ENCODE results near the gene HOXA6. TPM values are rescaled to one million over a fixed set of nuclear protein-coding genes. Genes with fewer than 3 reads are reported as not detected.

HOXA6 gene
- total RNA-seq = 3.6 and 5.8 TPM in 2 replicates

GRCh38 chr7:27147199-27148030 lies at the start of gene HOXA6:
Gene HOXA6, minus strand, starts transcription at chr7:27147774. Its CDS starts 25 bp downstream, at chr7:27147749.

DNA sequence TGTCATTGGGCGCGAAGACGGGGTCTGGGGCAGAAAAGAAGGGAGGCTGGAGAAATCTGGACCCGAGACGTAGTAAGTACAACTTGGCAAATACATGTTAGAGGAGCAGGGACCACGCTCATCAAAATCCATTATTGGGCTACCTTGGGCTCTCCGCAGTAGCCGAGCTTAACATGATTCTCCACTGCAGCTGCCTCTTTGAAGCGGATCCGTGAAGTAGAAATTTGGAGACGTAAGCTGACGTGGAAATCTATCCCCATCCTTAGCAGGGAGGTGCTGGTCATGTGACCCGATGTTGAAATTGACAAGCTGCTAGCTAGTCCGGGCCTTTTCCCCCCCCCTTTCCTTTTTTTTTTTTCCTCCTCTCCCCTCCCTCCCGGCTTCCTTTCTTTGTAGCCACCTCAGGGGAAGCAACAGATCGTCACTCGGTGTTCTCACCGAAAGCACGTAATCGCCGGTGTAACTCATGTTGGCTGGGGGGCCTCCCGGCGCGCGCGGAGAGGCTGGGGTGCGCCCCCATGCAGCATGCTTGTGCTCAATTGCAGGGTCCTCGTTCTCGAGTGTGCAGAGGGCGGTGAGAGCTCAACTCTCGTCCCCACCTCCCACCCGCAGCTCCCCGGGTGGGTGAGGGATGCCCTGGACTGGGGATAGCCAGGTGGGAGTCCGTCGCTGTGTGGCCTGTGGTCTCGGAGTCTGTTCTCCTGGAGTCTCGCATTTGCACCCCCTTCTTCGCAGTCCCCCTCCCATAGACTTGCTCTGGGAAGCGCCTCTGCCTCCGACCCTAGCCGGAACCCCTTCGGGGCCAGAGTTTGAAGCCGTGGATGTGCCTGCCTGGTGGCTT lies 37.7 kb upstream of the HOXA6 start, which contains the start of gene HOXA11:
TSS of gene HOXA11 (minus strand) at position 220 of the 841 bp plus-strand sequence. CDS start at position 132, 88 bp downstream.

DNA sequence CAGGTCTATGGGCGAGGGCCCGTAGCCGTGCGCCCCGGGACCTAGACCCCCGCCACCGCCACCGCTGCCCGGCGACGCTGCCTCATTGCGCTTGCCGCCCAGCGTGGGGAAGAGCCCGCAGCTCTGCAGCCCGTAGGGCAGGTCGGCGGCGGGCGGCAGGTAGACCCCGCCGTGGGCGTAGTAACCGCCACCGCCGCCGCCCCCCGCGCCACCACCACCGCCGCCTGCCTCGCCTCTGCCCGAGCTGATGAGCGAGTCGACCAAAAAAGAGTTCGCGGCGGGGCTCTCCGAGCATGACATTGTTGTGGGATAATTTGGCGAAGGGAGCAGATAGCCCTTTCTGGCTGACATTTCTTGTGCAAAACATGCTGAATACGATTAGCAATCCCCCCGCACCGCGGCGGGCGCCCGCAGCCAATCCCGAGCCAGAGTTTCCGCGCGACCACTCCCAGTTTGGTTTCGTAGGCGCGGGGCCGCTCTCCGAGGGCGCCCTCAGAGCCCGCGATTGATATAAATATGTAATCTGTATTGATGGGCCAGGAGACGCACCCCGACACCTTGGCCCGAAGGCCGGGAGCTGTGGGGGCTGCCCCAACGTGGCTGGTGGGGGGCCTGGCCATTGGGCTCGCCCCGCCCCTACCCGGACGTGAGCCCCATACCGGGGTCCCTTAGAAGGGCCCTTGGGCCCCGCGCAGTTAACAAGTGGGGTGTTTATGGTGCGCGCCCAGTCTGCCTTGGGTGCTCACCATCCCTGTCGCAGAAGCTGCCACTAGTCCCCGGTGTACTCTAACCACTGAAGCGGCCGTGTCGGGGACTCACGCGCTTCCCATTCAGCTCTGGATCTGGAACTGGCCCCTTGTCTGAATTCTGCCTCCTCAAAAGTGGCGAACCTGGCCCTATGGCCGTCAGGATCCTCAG lies 26.6 kb upstream of the HOXA6 start, which contains the start of gene HOXA10:
TSS of gene HOXA10 (minus strand) at position 365 of the 918 bp plus-strand sequence. CDS start at position 351, 14 bp downstream.

DNA sequence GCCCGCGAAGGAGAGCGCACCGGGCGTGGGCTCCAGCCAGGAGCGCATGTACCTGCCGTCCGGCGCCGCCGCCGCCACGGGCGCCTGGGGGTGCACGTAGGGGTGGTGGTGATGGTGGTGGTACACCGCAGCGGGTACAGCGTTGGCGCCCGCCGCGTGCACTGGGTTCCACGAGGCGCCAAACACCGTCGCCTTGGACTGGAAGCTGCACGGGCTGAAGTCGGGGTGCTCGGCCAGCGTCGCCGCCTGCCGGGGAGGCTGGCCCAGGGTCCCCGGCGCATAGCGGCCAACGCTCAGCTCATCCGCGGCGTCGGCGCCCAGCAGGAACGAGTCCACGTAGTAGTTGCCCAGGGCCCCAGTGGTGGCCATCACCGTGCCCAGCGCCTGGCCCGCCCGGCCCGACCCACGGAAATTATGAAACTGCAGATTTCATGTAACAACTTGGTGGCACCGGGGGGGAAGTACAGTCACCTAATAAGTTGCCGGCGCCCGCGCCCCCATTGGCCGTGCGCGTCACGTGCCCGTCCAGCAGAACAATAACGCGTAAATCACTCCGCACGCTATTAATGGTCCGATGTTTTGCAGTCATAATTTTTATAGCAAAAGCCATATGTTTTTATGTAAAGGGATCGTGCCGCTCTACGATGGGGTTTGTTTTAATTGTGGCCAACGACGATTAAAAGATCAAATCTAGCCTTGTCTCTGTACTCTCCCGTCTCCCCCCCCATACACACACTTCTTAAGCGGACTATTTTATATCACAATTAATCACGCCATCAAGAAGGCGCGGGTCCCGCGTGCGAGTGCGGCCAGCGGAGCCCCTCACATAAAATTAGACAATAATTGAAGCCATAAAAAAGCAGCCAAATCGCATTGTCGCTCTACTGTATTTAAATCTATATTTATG lies 17.8 kb upstream of the HOXA6 start, which contains the start of gene HOXA9:
TSS of gene HOXA9 (minus strand) at position 449 of the 907 bp plus-strand sequence. CDS start at position 369, 80 bp downstream.

DNA sequence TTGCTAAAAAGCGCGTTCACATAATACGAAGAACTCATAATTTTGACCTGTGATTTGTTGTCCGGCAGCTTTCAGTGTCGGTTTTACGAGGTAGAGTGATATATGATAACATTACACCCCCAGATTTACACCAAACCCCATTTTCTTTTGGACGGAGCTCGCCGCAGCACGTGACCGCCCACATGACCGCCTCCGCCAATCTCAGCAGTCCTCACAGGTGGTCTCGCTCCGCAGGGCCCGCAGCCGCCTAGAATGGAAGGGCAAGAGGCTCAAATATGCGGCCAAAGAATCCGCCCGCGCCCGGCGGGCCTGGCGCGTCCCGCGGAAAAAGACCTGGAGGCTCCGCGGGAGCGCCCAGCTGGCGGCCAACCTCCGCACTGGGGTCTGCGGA lies 8.9 kb upstream of the HOXA6 start, which contains the start of gene HOXA7:
TSS of gene HOXA7 (minus strand) at position 168 of the 391 bp plus-strand sequence. CDS start at position 38, 130 bp downstream.

GRCh38 chr7:27151931-27152815 lies 4.6 kb upstream of the HOXA6 start, which contains the start of gene HOXA3:
Gene HOXA3, minus strand, starts transcription at chr7:27152583. Its CDS starts 41,943 bp downstream, at chr7:27110640.

GRCh38 chr7:27143023-27143949 lies 4.3 kb downstream of the HOXA6 start, which contains the start of gene HOXA5:
Gene HOXA5, minus strand, starts transcription at chr7:27143681. Its CDS starts 74 bp downstream, at chr7:27143607.

DNA sequence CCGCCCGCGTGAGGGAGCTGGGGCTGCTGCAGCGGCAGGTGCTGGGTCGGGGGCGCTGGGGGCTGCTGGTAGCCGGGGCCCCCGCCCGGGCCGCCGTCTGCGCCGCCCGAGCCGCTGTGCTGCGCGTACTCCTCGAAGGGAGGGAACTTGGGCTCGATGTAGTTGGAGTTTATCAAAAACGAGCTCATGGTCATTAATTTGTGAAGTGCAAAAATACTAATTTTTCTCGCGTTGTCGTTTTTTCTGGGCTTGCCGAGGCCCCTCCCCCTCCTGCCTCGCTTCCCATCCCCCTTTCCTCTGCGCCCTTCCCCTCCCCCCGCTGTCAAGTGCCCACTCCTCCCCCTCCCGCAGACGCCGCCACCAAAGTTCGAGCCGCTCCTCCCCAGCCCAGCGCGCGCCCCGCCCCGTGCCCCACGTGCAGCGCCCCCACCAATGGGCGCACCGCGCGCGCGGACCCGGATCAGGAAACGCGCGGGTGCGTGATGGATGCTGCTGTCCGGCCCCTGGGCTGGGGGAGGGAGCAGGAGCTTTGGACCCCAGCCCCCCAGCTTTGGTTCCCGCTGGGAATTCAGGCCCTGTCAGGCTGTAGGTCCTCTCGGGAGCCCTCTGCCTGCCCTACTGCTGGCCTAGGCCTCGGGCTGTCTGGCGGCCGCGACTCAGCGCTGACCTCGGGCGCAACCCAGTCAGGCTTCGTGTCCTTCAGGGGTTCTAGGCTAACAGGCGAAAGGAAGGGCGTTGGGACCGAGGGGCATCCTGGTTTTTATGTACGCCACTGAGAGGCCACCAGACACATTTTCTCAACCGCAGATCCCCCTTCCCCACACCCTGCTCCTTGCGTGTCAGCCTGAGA lies 16.8 kb downstream of the HOXA6 start, which contains the start of gene HOXA4:
TSS of gene HOXA4 (minus strand) at position 218 of the 850 bp plus-strand sequence. CDS start at position 194, 24 bp downstream.

DNA sequence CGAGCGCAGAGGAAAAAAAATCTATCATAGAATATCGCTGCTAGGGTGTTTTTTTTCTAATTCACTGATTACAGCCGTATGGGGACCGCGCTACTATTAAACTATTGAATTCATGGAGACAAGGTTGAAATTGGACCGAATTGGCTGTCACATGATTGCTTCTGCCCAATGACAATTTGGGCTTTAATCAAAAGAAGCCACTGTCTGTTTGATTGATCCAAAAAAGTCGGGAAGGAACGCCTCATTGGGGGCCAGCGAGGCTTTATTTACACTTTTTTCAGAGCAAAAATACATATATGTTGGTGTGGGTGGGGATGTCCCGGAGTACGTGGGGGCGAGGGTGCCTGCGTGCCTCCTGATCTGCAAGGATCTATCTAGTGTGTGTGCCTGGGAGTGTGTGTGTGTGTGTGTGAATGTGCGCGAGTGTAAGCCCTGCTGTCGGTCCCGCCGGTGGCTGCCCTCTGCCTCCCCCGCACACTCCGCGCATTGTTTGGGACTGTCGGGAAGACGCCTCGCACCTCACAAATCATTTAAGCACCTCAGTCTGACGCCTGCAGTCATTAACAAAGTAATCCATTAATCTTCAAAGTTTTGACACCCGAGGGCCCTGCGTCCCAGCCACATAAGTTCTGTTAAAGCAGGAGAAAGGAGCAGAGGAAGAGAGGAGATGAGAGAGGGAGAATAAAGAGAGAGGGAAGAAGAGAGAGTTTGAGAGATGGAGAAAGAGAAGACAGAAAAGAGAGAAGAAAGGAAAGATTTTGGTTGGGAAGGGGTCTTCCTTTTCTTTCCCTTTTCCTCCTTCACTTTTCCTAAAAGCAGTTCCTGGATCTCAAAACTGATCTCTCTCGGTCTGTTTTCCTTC lies 44.8 kb downstream of the HOXA6 start, which contains the start of gene HOXA2:
TSS of gene HOXA2 (minus strand) at position 103 of the 862 bp plus-strand sequence. CDS start 183 bp downstream, outside the sequence.

DNA sequence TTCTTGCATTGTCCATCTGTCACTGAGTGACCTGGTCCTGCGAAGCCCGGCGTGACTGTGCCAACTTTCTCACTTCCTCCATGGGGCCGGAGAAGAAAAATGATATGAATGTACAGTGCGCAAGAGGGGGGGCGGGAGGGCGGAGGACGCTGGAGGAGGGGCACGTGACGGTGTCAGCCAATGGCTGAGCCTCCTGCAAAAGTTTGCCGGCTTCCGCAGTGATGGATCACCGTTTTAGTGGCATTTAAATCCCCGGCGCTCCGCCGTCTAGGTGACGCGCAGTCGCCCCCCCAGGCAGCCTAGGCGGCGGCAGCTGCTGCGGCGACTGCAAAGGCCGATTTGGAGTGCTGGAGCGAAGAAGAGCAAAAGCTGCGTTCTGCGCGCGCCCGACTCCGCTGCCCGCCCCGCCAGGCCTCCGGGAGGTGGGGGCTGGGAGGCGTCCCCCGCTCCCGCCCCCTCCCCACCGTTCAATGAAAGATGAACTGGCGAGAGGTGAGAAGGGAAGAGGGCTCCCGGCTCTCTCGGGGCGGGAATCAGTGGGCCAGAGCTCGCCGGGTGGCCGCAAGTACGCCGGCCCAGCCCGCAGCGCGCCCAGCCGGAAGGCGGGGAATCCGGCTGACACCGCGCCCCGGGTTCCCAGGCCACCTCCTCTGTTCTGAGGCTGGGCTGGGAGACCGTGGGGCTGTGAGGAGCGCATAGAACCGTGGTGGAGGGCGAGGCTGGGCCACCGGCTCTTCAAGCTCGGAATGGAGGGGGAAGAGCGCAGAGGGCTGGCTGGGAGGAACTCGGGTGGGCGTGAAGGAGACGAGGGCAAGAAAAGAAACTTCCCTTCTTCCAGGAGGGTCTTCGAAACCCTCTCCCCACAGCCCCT lies 51.4 kb downstream of the HOXA6 start, which contains the start of gene HOXA1:
TSS of gene HOXA1 (minus strand) at position 104 of the 871 bp plus-strand sequence. CDS start at position 16, 88 bp downstream.

Other genes with a start within 250 kb of the HOXA6 start
- gene HOXA1, start 51.8 kb downstream of the HOXA6 start, total RNA-seq = 0.59 and 1.2 TPM in 2 replicates
- gene HOXA2, start 45.1 kb downstream of the HOXA6 start, total RNA-seq = 0.30 and 0.32 TPM in 2 replicates
- gene HOXA4, start 17.0 kb downstream of the HOXA6 start, total RNA-seq = 0.60 and 0.89 TPM in 2 replicates
- gene HOXA5, start 4.1 kb downstream of the HOXA6 start, total RNA-seq = 1.8 and 2.7 TPM in 2 replicates
- gene HOXA3, start 4.8 kb upstream of the HOXA6 start, total RNA-seq = 3.1 and 6.8 TPM in 2 replicates
- gene HOXA7, start 8.9 kb upstream of the HOXA6 start, total RNA-seq = 1.0 and 1.8 TPM in 2 replicates
- gene HOXA9, start 17.8 kb upstream of the HOXA6 start, total RNA-seq = 8.6 and 13.5 TPM in 2 replicates
- 13.7 and 26.7 TPM in 2 replicates for gene HOXA10, start 26.5 kb upstream of the HOXA6 start, total RNA-seq
- 13.2 and 13.4 TPM in 2 replicates for gene HOXA11, start 37.5 kb upstream of the HOXA6 start, total RNA-seq
- gene HOXA13, start 52.3 kb upstream of the HOXA6 start, total RNA-seq = 6.8 and 10.0 TPM in 2 replicates
- gene EVX1, start 95.0 kb upstream of the HOXA6 start, total RNA-seq = 0.09 TPM in 1 of 2 replicates, not detected in the other

Data from smooth muscle cell of the umbilical artery (primary cell).